NT2/D1 (cell line): Measurements from ENCODE around the gene ELK4.

Experiments used
- YY1 ChIP-seq: IDR thresholded peaks from 2 replicates; pipeline ENCODE4 v1.6.1; 2011; ENCODE audit not compliant: insufficient read length, insufficient read depth
- ZNF274 ChIP-seq: IDR thresholded peaks from 2 replicates; pipeline ENCODE4 v1.6.1; 2011; ENCODE audit warnings: mild to moderate bottlenecking, low read depth, low read length

- TF ChIP-seq YY1, result no peak
- TF ChIP-seq ZNF274, result no peak
These were observed 52.8 kb downstream of the ELK4 start for GRCh38 chr1:205578780-205579571.
